ENCODE data around the gene NR5A2. TPM values are rescaled to one million over a fixed set of nuclear protein-coding genes. Genes with fewer than 3 reads are reported as not detected.

NR5A2 gene
- polyA plus RNA-seq, 3 donors: 0.03 to 0.31 TPM; not detected in 1

GRCh38 chr1:200006711-200007110, 20.8 kb upstream of the NR5A2 start:
- no peak overlapping the region for H3K4me3 Mint-ChIP-seq
- TF ChIP-seq CTCF (IDR thresholded peaks at IDR 0.05): no peak

GRCh38 chr1:200015811-200016210, 11.7 kb upstream of the NR5A2 start:
- Histone ChIP-seq H3K4me2 (replicated peaks; ENCODE audit: extremely low read depth, low read length, poor library complexity, severe bottlenecking) (no peak overlapping the region), H2AFZ (ENCODE audit: insufficient read depth, low read depth, low read length, poor library complexity, severe bottlenecking) (no peak overlapping the region), H4K20me1 (ENCODE audit: insufficient read depth, low read length) (no peaks in the 10 kb centered on the region), H3K4me3 (replicated peaks in 1 of 3; ENCODE audit: low read depth in 2 of 3, low read length in 3 of 3) (no peak overlapping the region), H3K4me1 (ENCODE audit: control insufficient read depth in 1 of 2, insufficient read depth in 2 of 2, low read length in 2 of 2) (no peaks in the 10 kb centered on the region), H3K27me3 (ENCODE audit: control insufficient read depth in 2 of 2, insufficient read depth in 2 of 2, low read length in 2 of 2) (no peaks in the 10 kb centered on the region), H3K79me2 (ENCODE audit: insufficient read depth, low read length) (no peaks in the 10 kb centered on the region), H3K36me3 (replicated peaks in 1 of 2; ENCODE audit: control insufficient read depth in 1 of 2, insufficient read depth in 2 of 2, low read length in 2 of 2) (no peaks in the 10 kb centered on the region), H3K9me3 (replicated peaks in 1 of 2; ENCODE audit: control insufficient read depth in 1 of 2, insufficient read depth in 1 of 2, low read length in 2 of 2) (no peaks in the 10 kb centered on the region), H3K27ac (ENCODE audit: low read depth in 1 of 2, low read length in 2 of 2) (no peak overlapping the region), H3K9ac (ENCODE audit: insufficient read depth, low read length, poor library complexity, severe bottlenecking) (no peak overlapping the region)
- Mint-ChIP-seq H3K4me1 (no peaks in the 10 kb centered on the region), H3K4me3 (no peak overlapping the region), H3K27ac (no peak overlapping the region), H3K9me3 (peaks cover 0 to 1% (median 0%) of the 10 kb centered on the region in 7 donors), H3K27me3 (ENCODE audit: low read depth in 3 of 3) (peaks cover 3 to 9% (median 9%) of the 10 kb centered on the region in 3 donors), H3K36me3 (no peaks in the 10 kb centered on the region)
- WGBS (ENCODE audit: insufficient coverage): no CpG with 5 or more reads among the region's 2 CpGs
- intact Hi-C loops (cut with micrococcal nuclease): no loop called here
- no peak for DNase-seq
- TF ChIP-seq CTCF (IDR thresholded peaks at IDR 0.05): no peak

More at GRCh38 chr1:200006711-200007110, 20.8 kb upstream of the NR5A2 start:
- Histone ChIP-seq H4K20me1 (ENCODE audit: insufficient read depth, low read length) (no peaks in the 10 kb centered on the region), H3K9me3 (replicated peaks in 1 of 2; ENCODE audit: control insufficient read depth in 1 of 2, insufficient read depth in 1 of 2, low read length in 2 of 2) (no peaks in the 10 kb centered on the region), H3K27ac (ENCODE audit: low read depth in 1 of 2, low read length in 2 of 2) (no peak overlapping the region), H3K27me3 (ENCODE audit: control insufficient read depth in 2 of 2, insufficient read depth in 2 of 2, low read length in 2 of 2) (no peaks in the 10 kb centered on the region), H3K4me2 (replicated peaks; ENCODE audit: extremely low read depth, low read length, poor library complexity, severe bottlenecking) (no peak overlapping the region), H3K4me3 (replicated peaks in 1 of 3; ENCODE audit: low read depth in 2 of 3, low read length in 3 of 3) (no peak overlapping the region), H3K79me2 (ENCODE audit: insufficient read depth, low read length) (no peaks in the 10 kb centered on the region), H3K36me3 (replicated peaks in 1 of 2; ENCODE audit: control insufficient read depth in 1 of 2, insufficient read depth in 2 of 2, low read length in 2 of 2) (no peaks in the 10 kb centered on the region), H3K9ac (ENCODE audit: insufficient read depth, low read length, poor library complexity, severe bottlenecking) (no peak overlapping the region), H2AFZ (ENCODE audit: insufficient read depth, low read depth, low read length, poor library complexity, severe bottlenecking) (no peak overlapping the region), H3K4me1 (ENCODE audit: control insufficient read depth in 1 of 2, insufficient read depth in 2 of 2, low read length in 2 of 2) (no peaks in the 10 kb centered on the region)
- DNase-seq: no peak
- no peaks in the 10 kb centered on the region for H3K36me3 Mint-ChIP-seq
- peaks cover 0 to 4% (median 0%) of the 10 kb centered on the region in 7 donors for H3K9me3 Mint-ChIP-seq
- H3K27ac Mint-ChIP-seq: no peak overlapping the region
- intact Hi-C loops (cut with micrococcal nuclease): no loop called here
- peaks cover 0 to 1% (median 0%) of the 10 kb centered on the region in 3 donors for H3K27me3 Mint-ChIP-seq (ENCODE audit: low read depth in 3 of 3)
- 73% methylated on average over 2 of the region's 3 CpGs for WGBS (ENCODE audit: insufficient coverage)
- H3K4me1 Mint-ChIP-seq: no peaks in the 10 kb centered on the region
